Activated CD8-positive, alpha-beta memory T cell treated with anti-CD3 and anti-CD28 coated beads for 1 hour (primary cell): ENCODE data around the gene KLC1.
"Not testable (repeated sequence)": the region's sequence is repeated elsewhere in the genome, so short reads cannot be mapped to it uniquely, and the experiment has no call there.

Experiments
- DNase-seq, 2 donors: peaks; one replicate each; pipeline ENCODE4 v3.0.0-alpha.2; 2020; ENCODE audit warnings: low read depth in 1 of 2; ENCODE audit errors: extremely low read depth in 1 of 2

KLC1 gene

DNA sequence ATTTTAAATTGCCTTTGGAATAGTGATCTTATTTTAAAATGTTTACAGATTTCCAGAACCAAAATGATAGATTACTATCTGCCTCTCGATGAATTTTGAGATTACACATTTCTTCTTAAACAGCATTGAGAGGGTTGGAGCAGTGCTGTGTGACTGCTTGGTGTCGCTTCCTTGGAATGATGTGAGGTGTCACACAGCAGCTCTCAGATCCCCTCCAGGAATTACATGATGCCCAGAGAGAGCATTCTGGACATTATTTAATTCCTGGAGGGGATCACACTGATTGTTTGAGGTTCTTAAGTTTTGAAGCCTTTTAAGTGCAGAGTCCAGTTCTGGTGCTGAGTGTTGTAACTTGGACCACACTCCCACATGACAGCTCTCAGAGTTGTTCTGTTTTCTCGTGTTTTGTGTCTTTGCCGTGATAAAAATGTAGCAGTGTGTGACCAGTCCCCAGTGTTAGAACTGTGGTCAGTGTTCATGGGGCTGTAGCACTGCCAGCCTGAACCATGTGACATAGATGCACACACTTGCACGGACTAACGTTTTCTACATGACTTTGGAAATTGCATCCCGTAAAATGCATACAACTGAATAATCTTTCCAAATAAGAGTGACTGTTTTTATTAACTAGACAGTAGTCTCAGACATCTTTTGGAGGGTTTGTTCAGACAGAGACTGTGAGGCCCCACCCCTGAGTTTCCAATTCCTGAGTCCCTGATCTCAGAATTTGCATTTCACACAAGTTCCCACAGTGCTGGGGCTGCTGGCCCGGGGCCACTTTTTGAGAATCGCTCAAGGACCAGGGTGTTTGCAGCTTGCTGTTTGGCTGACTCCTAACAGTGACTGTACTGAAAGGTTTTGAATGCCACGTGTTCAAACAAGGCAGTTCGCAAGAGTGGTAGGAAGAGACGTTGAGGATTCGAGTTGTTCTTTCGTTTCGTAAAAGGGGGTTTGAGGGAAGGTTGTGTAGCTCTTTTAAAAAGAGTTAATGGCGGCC lies 60.2 kb downstream of the KLC1 start:
- DNase-seq = no peak

DNA sequence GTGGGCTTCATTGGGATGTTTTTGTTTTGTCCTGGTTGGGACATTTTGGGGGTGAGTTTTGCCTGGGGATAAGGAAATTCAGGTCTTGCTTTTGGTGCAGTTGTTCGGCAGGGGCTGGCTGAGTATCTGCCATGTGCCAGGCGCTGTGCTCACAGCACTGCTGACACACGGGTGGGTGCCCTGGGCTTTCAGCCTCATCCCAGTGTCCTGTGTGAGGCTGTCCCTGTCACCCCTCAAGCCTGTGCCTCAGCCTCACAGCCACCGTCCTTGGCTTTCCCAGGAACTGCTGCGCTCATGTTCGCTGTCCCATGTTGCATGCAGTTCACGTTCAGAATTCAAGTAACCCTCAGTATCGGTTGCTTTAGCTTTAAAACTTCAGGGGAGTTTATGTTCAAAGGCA lies 61.3 kb downstream of the KLC1 start:
- DNase-seq = no peak

DNA sequence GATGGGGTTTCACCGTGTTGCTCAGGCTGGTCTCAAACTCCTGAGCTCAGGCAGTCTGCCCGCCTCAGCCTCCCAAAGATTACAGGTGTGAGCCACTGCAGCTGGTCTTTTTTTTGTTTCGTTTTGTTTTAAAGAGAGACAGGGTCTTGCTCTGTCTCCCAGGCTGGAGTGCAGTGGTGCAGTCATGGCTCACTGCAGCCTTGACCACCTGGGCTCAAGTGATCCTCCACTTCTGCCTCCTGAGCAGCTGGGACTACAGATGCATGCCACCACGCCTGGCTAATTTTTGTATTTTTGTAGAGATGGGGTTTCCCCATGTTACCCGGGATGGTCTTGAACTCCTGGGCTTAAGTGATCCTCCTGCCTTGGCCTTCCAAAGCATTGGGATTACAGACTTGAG lies 62.6 kb downstream of the KLC1 start:
- DNase-seq = not testable (repeated sequence)

DNA sequence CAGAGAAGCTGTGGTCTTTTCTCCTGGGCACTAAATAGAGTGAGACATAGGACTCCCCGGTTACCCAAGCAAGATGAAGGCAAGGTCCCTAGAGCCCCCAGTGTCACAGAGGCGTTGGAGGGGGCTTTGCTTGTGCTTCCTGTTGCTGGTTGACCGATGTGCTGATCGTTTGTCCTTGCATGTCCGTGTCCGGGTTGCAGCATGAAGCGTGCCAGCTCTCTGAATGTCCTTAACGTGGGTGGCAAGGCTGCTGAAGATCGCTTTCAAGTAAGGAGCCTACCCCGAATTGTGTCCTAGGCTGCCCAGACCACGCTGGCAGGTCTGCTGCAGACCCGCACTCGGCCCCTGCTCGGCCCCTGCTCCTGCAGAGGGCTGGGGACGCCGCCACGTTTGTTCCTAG lies 63.1 kb downstream of the KLC1 start:
- no peak for DNase-seq

DNA sequence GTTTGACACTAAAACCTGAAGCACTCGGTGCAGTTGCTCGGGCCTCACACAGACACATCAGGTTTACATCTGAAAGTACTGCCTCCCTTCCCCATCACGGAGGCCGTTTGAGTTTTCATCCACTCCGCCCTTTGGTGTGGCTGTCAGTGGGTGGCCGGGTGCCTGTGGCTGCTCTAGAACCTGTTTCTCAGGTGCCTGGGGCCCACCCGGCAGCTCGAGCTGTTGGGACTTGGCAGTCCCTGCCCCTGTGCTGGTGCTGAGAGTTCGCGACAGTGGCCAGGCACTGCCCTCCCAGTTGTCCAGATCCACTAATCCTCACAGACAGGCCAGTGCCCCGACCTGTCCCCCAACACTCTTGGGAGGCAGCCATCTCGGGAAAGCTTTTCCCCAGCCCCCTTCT lies 63.9 kb downstream of the KLC1 start:
- no peak for DNase-seq

DNA sequence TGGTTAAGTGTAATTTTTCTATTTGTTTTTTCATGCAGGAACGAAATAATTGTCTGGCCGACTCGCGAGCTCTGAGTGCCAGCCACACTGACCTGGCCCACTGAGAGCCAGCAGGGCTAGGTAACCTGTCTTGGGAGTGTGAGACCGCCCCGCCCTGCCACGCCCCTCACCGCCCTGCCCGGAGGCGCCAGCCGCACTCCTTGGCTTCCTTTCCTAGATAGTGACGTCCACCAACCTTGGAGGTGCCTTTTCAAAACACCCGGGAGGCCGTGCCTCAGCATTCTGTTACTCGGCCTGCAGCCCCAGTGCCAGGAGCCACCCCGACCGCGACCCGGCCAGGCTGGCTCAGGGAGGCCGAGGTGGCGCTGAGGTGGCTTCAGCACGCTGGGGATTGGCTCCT lies 64.5 kb downstream of the KLC1 start:
- DNase-seq = no peak

DNA sequence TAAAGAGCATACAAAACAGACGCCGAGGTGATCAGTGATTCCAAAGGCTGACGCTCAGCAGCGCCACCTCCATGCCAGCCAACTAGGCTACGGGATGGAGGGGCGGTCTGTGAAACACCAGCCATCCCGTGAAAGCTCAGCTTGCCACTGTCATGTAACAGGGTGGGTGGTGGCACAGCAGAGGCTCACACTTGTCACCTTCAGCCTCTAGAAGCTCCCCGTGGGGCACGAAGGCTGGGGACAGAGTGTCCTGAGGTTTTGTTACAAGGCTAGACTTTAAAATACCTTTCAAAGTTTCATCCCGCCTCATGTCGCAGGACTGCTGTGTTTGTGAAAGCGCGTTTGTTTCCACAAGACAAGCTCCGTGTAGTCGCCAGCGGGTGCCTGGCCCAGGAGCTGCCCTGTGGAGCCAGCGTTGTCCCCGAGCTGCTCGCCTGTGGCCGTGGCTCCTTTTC lies 65.6 kb downstream of the KLC1 start:
- no peak for DNase-seq

DNA sequence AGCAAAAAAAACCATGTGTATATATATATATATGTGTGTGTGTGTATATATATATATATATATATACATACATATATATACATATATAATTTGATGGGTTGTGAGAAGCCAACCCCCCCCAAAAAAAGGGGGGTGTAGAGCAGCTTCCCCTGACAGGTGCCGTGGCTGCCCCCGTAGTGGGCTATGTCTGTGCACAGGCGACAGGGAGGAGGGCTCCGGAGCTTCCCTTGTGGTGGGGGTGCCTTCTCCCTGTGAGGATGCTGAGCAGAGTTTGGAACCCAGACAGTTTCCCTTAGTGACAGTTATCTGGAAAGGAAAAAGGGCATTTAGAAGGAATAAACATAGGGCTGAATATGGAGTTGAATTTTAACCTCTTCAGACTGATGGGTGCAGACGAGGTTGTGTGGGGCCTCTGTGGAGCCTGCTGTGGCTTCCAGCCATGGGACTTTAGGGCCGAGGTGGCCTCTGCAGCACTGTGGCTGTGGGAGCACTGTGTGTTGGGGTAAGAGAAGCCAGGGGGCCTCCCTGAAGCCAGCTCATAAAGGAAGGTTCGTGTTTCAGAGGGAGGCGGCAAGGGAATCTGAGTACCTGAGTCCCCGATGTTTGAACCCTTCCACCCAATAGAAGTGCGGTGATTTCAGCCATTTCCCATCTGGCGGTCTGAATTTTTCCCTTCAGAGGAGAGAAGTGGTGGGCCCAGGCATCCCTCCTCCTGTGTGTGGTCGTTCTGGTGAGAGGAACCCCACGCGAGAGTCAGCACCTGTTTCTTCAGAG lies 66.5 kb downstream of the KLC1 start:
- DNase-seq = no peak

DNA sequence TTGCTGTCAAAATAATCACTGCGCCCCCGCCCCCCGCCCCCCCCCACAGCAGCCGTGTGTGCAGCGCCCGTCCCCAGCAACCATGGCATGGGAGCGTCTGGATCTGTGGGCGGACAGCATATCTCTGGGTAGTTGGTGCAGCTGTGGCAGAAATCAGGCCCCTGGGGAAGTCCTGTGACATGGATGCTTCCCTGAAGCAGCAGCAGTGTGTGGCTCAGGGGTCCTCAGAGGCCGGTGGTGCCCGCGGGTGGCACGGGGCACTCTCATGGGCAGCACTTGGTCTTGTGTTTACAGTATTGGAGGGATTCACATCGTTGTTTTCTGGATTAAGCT lies 67.0 kb downstream of the KLC1 start:
- DNase-seq = no peak

DNA sequence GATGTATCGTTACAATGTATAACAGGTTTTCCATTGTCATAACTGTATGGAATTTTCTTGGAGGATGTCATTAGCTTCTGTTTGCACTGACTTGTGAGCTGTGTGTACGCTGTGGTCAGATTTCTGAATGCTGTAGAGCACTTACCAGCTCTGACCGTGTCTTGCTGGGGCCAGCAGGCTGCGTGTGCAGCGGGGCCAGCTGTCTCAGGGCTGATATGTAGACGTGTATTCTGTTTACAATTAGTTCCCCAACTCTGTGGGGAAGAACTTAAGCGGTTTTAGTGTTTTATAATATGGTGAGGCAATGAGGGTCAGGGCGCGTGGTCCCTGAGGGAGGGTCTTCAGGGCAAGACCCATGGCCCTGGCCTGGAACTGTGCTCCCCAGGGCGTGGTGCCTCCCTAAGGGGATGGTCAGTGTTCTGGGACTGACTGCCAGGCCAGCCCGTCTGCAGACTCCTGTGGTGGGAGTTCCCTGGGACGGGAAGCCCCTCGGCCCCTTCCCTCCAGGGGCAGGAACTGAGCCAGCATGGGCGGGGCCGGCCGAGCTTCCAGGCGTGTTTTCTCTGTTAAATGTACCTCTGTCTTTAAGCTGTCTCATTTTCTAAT lies 67.6 kb downstream of the KLC1 start:
- DNase-seq = no peak

DNA sequence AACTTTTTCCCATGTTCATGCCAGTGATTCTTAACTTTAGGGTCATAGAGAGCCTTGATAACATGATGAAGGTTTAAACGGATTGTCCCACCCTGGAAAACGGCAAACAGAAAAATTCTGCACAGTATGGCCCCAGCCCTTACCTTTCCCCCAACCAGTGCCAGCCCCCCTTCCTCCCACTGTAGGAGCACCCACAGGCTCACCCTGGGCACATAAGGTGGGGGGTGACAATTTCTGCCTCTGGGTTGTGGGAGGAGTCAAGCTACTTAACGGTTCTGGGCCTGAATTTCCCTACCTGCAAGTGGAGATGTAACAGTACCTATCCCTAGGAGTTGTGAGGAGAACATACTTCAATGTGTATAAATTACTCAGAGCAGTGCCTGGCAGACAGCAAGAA lies 68.2 kb downstream of the KLC1 start:
- no peak for DNase-seq

DNA sequence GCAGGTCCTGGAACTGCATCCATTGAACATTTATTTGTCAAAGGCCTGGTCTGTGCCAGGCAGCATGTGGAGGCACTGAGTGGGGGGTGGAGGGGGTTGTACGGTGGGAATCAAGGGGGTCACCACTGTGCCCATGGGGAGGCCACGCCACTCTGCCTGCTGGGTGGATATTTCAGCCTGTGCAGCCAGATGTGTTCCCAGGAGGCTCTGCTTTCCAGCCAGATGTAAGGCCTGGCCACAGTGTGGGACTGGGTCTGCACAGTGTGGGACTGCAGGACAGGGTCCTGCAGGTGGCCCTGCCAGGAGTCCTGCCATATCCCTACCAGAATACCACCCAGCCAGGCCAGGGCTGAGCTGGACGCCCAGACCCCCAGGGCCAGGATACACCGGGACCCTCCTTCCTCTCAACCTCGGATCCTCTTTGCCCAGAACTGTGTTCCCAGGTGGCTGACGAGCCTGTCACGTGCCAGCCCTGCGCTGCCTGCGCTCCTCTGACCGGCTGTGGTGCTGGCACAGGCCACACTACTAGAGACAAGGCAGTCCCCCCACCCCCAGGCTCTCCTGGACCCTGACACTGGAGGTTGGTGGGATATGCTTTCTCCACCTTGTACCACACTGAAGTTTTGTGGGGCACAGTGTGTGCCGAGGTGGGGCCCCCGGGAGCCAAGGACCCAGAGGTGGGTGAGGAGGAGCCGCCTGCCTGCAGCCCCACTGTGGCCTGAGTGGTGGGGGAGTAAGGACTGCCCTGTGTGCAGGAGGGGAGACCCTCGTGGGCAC lies 68.8 kb downstream of the KLC1 start:
- no peak for DNase-seq

DNA sequence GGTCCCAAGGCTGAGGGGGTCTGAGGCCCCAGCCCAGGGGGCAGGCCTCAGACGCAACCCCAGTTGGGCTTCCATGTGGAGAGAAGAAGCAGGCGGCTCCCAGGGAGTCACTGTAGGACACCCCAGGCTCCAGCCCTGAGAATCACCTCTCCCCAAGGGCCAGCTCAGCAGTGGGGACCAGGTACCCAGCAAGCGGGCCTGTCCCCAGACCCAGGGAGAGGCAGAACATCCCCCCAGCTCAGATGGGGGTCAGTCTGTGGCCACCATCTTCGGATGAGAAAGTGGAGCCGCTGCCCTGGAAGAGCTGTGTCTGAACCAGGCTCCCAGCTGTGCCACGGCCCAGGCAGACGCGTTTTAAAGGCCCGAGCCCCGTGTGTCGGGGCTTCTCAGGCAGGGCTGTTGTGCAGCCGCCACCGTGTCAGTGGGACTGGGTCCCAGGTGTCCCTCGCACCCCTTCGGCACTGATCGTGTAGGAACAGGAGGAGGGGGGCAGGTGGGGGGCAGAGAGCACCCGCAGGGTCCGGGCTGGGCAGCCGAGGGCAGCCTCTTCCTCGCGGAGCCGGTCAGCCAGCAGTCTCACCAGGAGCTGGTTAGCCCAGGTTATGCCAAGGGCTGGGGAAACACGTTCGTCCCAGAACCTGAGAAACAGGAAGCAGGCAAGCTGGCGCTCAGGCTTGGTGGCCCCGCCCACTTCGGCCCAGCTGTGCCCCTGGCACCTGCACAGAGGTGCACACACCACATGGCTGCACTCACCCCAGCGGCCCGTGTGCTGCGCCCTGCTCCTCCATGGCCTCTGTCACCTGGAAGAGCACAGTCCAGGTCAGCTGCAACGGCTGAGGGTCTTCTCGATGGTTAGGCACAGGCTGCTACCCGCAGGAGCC lies 69.6 kb downstream of the KLC1 start:
- DNase-seq = no peak

DNA sequence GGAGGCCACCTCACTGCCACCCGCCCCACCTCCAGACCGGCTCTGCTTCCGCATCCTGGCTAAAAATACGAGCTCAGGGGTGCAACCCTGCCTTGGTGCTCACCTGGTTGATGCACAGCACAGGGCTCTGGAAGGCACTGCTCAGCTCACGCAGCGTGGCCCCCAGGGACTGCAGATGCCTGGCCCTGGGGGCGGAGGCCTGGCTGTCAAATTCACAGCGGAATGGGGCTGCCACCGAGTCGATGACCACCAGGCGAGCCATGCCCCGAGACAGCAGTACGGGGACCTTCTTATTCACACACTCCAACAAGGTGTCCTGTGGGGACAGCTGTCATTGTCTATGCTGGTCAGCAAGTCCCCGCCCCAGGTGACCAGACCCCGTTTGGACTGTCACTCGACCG lies 70.2 kb downstream of the KLC1 start:
- no peak for DNase-seq

DNA sequence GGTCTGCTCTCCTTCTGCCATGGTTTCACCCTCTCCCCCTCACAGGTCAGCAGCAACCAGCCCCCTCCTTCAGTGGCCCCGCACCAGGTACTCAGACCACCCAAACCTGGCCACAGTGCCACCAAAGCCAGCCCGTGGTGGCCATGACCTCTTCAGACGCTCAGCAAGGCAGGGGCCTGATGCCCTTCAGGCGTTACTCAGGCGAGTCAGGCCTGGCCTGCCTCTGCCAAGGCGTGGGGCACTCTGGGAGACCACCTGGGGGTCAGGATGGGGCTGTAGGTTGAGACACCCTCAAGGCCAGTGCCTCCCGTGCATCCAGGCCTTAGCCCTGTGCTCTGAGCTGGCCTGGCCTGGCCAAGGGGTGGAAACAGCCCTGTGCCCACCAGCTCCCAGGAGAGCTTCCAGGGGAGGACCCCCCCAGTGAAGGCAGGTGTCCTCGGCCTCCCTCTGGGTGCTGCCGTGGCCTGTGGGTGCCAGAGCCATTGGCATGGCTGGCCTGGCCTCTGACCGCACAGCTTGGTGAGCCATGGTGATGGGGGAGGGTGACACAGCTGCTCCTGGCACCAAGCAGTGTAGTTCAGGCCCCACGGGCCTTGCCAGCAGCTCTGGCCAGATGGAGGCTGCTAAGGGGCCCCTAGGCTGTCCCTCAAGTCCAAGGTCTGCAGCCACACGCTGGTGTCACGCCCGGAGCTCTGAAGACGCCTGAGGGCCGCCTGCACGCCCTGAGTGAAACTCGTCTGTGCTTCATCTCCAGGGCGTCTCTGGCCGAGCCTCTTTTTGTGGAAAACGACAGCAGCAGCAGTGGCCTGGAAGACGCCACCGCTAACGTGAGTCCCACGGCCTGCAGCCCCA lies 71.1 kb downstream of the KLC1 start:
- DNase-seq = no peak

DNA sequence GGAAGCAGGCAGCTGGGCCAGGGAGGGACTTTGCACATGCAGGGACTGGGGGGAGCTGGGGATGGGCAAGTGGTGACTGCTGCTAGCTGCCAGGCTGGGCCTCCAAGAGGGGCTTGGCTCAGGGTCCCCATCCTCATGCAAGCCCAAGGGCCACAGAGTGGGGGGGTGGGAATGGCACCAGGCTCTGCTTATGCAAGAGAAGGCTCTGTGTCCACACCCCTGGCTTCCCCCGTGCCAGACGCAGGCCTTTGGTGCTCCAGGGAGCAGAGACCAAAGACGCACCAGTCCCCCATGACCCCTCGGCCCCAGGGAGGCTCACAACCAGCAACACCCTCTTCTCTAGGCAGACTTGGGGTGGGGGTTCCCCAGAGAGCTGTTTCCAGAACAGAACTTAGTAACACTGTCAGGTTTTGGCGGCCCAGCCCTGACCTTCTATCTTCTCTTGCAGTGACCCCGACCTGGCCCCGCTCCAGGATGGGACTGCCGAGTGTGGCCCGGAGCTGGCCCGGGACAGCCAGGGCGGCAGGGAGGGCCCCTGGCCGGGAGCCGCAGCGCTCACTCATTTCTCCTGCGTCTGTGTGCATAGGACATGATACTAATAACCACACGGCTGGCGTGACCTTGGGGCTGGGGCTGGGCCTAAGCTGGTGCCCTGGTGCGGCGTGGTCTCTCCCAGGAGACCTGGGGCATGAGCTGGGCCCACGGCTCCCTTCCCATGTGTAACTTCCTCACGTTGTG lies 71.9 kb downstream of the KLC1 start:
- no peak for DNase-seq

DNA sequence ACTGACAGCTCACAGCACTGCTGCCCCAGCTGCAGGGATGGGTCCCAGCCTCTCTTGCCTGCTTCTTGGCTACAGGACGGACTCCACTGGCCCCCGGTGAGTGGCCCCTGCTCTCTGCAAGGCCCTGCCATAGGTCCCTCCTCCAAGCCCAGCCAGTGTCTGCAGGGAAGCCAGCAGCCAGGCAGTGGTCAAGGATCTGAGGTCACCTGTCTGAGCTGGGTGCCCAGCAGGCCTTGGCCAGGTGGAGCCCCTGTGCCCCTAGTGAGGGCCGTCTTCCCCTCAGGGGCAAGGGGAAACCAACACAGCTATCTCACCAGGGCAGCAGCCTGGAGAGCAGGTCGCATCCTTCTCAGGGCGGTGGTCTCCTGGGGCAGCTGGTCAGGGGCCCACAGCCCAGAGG lies 73.1 kb downstream of the KLC1 start:
- DNase-seq = no peak
